ENCODE data around the gene TMED4. TPM values are rescaled to one million over a fixed set of nuclear protein-coding genes. Genes with fewer than 3 reads are reported as not detected.
A peak's percentile ranks its signal among the peaks of the same experiment; 100 is the strongest.

TMED4 gene
- total and polyA plus RNA-seq, 2 of the 13 experiments (the other 11 are each of a cell fraction or from before 2014, with no cell fraction given) = 81.4 to 109 TPM

DNA sequence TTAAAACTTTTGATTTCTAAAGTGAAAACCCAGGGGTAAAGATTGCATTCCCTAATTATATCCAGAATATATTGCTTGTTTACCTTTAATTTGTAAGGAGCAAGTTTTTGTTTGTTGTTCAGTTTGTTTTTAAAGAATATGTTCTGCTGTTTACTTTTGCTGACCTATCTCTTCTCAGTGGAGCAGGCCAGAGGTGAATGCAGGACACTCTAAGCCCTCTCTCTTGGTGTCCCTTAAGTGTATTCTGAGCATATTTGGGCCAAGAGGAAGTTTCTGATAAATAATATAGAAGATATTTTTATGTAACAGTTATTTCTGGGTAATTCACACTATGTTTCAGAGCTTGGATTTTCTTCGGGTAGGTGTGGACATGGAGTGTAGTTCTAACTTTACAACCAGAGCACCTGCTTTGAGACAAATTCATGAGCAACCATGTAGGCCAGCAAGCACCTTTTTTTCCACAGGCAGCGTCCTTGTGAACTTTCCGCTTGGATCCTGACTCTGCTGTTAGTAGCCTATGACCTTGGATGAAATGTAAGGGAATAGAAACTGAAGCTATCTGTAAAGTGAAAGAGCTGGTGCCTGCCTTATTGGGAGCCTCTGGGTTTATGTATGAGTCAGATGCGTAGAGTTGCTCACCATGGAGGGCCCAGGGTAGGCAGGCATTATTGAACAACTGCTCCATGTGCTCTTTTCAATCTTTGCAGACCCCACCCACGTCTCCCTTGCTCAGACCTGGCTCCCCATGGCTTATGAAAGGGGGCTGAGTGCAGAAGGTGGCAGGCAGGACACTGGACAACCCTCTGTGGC lies 40.5 kb upstream of the TMED4 start (continued):
- TF ChIP-seq REPIN1 (CRISPR knock-in tag; IDR thresholded peaks at IDR 0.05; ENCODE audit: borderline replicate concordance, low read depth) (0 out of 2 replicates have a peak, but pooled peaks have one; percentile 40), KMT2B (CRISPR knock-in tag; IDR thresholded peaks at IDR 0.05) (no peak), HOXA9 (CRISPR knock-in tag; IDR thresholded peaks at IDR 0.05; ENCODE audit: borderline replicate concordance) (no peak), KLF13 (CRISPR knock-in tag; IDR thresholded peaks at IDR 0.05) (no peak), ZFY (CRISPR knock-in tag; IDR thresholded peaks at IDR 0.05) (peak; percentile 37; the same call in 1 of the 2 replicates), ARNT2 (CRISPR knock-in tag; IDR thresholded peaks at IDR 0.05; ENCODE audit: low read depth) (no peak), ZNF557 (CRISPR knock-in tag; IDR thresholded peaks at IDR 0.05) (no peak), ZC3H4 (CRISPR knock-in tag; IDR thresholded peaks at IDR 0.05; ENCODE audit: borderline replicate concordance) (no peak), IRF2 (CRISPR knock-in tag; IDR thresholded peaks at IDR 0.05) (no peak), ZNF530 (CRISPR knock-in tag; IDR thresholded peaks at IDR 0.05; ENCODE audit: low read depth) (no peak)
- TF ChIP-seq, protein P1, sequence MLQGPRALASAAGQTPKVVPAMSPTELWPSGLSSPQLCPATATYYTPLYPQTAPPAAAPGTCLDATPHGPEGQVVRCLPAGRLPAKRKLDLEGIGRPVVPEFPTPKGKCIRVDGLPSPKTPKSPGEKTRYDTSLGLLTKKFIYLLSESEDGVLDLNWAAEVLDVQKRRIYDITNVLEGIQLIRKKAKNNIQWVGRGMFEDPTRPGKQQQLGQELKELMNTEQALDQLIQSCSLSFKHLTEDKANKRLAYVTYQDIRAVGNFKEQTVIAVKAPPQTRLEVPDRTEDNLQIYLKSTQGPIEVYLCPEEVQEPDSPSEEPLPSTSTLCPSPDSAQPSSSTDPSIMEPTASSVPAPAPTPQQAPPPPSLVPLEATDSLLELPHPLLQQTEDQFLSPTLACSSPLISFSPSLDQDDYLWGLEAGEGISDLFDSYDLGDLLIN (CRISPR knock-in tag; IDR thresholded peaks at IDR 0.05; ENCODE audit: borderline replicate concordance) = no peak
- TF ChIP-seq, protein P2, sequence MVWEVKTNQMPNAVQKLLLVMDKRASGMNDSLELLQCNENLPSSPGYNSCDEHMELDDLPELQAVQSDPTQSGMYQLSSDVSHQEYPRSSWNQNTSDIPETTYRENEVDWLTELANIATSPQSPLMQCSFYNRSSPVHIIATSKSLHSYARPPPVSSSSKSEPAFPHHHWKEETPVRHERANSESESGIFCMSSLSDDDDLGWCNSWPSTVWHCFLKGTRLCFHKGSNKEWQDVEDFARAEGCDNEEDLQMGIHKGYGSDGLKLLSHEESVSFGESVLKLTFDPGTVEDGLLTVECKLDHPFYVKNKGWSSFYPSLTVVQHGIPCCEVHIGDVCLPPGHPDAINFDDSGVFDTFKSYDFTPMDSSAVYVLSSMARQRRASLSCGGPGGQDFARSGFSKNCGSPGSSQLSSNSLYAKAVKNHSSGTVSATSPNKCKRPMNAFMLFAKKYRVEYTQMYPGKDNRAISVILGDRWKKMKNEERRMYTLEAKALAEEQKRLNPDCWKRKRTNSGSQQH (CRISPR knock-in tag; IDR thresholded peaks at IDR 0.05; ENCODE audit: low read depth) = no peak
- TF ChIP-seq, protein P3, sequence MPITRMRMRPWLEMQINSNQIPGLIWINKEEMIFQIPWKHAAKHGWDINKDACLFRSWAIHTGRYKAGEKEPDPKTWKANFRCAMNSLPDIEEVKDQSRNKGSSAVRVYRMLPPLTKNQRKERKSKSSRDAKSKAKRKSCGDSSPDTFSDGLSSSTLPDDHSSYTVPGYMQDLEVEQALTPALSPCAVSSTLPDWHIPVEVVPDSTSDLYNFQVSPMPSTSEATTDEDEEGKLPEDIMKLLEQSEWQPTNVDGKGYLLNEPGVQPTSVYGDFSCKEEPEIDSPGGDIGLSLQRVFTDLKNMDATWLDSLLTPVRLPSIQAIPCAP (CRISPR knock-in tag; IDR thresholded peaks at IDR 0.05; ENCODE audit: low read depth) = no peak
- TF ChIP-seq, protein P4, sequence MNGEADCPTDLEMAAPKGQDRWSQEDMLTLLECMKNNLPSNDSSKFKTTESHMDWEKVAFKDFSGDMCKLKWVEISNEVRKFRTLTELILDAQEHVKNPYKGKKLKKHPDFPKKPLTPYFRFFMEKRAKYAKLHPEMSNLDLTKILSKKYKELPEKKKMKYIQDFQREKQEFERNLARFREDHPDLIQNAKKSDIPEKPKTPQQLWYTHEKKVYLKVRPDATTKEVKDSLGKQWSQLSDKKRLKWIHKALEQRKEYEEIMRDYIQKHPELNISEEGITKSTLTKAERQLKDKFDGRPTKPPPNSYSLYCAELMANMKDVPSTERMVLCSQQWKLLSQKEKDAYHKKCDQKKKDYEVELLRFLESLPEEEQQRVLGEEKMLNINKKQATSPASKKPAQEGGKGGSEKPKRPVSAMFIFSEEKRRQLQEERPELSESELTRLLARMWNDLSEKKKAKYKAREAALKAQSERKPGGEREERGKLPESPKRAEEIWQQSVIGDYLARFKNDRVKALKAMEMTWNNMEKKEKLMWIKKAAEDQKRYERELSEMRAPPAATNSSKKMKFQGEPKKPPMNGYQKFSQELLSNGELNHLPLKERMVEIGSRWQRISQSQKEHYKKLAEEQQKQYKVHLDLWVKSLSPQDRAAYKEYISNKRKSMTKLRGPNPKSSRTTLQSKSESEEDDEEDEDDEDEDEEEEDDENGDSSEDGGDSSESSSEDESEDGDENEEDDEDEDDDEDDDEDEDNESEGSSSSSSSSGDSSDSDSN (CRISPR knock-in tag; IDR thresholded peaks at IDR 0.05) = no peak
- TF ChIP-seq, protein P5, sequence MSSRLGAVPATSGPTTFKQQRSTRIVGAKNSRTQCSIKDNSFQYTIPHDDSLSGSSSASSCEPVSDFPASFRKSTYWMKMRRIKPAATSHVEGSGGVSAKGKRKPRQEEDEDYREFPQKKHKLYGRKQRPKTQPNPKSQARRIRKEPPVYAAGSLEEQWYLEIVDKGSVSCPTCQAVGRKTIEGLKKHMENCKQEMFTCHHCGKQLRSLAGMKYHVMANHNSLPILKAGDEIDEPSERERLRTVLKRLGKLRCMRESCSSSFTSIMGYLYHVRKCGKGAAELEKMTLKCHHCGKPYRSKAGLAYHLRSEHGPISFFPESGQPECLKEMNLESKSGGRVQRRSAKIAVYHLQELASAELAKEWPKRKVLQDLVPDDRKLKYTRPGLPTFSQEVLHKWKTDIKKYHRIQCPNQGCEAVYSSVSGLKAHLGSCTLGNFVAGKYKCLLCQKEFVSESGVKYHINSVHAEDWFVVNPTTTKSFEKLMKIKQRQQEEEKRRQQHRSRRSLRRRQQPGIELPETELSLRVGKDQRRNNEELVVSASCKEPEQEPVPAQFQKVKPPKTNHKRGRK (CRISPR knock-in tag; IDR thresholded peaks at IDR 0.05) = no peak
- TF ChIP-seq, protein P6, sequence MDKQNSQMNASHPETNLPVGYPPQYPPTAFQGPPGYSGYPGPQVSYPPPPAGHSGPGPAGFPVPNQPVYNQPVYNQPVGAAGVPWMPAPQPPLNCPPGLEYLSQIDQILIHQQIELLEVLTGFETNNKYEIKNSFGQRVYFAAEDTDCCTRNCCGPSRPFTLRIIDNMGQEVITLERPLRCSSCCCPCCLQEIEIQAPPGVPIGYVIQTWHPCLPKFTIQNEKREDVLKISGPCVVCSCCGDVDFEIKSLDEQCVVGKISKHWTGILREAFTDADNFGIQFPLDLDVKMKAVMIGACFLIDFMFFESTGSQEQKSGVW (CRISPR knock-in tag; IDR thresholded peaks at IDR 0.05; ENCODE audit: borderline replicate concordance) = no peak
